Activated CD4-positive, alpha-beta T cell treated with anti-CD3 and anti-CD28 coated beads, Interleukin-2, Interleukin-4, amounts not matched to agents 100 ng/mL and 50 ng/mL, durations not matched to agents 16 hours and 8 hours (primary cell): ENCODE measurements around the gene PDE3A.
"Not testable (repeated sequence)": the region's sequence is repeated elsewhere in the genome, so short reads cannot be mapped to it uniquely, and the experiment has no call there.

Experiments
- DNase-seq: peaks from one replicate; pipeline ENCODE4 v3.0.0-alpha.2; 2020; ENCODE audit warnings: low spot score

Gene PDE3A

DNA sequence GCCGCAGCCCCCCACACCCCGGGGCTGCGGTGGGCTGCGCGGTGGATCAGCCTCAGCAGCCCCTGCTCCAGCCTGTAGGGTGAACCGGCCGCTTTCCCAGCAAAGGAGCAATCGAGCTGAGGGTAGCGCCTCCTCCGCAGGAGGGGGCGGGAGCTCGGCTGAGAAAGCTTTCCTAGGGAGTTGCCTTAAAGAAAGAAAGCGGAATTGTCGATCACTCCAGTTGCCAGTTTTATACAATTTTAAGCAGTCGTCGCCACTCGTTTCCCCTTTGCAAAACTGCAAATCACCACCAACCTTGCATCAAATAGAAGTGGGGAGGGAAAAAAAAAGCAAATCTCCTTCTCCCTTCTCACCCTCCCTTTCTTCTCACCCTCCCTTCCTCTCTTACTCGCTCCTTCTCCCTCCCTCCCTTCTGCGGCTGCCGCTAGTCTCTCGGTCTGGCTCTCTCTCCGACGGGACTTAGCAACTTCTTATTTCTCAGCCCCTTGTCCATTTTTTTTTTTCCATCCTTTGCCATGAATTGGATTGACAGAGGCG, at the start of gene PDE3A:
PDE3A (plus strand) TSS at position 424 of the 537 bp plus-strand sequence. CDS start 748 bp downstream, outside the sequence.
- no peak for DNase-seq

DNA sequence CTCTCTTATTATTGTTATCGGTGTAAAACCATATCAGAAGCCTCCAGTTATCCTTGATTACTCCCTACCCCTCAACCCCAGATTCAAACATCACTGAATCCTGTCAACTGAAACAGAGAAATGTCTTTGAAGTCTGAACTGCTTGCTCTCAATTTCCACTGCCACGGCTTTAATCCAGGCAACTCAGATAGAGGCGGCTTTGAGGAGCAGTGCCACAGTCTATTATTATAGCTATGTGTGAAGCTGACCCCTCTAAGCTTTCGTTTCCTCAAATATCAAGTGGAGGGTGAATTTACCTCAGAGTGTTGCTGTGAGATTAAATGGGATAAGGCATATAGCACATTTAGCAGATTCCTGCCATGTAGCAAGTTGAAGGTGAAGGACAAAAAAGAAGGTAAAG, 49.0 kb upstream of the PDE3A start:
- no peak for DNase-seq

DNA sequence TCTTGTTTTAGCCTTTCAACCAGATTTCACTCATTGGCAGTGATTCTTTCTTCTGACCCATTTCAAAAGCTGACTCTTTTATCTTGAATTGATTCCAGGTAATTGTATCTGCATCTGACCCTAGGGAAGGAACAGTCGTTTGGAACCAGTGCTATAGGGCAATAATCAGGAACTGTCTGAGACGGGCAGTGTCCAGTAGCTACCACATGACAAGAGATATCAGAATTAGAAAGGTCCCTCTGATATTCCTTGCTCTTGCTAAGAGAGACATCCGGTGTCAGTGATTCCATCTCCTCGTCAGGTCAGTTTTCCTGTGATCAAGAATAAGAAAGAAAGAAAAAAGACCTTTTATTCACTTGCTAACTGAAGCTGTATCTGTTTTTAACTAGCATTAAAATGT, 47.8 kb upstream of the PDE3A start:
- DNase-seq, result no peak

DNA sequence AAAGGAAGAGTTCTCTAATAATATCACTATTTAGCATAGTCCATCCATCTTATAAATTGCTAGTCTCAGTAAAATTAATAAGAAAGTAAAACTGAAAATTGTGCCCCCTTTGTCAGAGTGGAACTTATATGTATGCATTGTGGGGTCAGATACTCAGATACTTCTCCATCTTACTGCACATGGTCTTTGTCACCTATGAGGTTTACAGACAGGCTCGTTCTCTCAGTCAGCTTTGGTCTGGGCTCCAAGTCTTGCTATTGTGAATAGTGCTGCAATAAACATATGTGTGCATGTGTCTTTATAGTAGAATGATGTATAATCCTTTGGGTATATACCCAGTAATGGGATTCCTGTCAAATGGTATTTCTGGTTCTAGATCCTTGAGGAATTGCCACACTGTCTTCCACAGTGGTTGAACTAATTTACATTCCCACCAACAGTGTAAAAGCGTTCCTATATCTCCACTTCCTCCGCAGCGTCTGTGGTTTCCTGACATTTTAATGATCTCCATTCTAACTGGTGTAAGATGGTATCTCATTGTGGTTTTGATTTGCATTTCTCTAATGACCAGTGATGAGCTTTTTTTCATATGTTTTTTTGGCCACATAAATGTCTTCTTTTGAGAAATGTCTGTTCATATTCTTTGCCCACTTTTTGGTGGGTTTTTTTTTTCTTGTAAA, 37.4 kb upstream of the PDE3A start:
- not testable (repeated sequence) for DNase-seq

DNA sequence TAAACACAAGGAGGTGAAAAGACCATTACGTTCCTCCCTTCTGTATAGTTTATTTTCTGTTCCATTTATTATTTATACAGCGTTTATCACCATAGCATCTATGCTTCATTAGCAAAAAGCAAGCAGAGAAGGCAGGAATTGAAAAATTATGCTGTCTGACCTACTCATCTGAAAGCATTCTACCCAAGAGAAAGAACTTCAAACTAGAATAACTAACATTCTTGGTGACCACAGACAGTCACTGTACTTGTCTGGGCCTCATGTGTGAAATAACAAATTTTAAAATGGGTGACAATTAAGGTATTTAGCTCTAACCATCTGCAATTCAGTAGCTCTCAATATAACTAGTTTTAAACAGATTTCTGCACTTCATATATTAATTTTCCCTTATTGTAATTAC, 29.3 kb upstream of the PDE3A start:
- no peak for DNase-seq

DNA sequence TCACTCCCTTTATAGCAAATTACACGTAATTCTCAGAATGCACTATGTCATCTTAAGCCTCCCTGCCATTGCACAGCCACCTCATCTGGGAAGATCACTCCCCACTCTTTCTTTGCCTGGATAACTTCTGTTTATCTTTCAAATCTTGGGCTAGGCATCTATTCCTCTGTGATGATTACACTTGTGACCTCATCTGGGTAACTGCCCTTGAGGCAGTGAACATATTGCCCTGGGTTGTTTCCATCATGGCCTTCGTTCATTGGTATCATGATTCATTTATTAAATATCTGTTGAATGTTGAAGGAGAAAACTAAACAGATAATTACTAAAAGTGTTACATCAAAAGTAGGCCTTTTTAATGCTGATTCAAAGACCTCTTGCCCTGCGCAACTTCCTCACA, 26.2 kb upstream of the PDE3A start:
- no peak for DNase-seq

DNA sequence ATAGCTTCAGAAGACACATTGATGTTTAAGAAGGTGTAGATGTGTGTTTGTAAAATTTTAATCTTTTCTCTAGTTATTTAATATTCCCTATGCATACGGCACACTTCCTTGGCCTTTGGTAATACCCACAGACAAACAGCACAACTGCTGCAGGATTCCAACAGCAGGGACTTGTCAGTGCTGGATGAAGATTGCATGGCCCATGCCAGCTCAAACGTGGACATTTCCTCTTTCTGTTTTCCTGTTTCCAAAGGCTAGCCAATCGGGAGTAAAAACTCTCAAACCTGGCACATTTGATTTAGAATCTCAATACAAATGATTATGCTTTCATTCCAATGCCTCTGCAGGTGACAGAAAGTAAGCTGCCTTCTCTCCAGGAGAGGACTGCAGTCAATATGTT, 22.5 kb upstream of the PDE3A start:
- DNase-seq, result no peak

DNA sequence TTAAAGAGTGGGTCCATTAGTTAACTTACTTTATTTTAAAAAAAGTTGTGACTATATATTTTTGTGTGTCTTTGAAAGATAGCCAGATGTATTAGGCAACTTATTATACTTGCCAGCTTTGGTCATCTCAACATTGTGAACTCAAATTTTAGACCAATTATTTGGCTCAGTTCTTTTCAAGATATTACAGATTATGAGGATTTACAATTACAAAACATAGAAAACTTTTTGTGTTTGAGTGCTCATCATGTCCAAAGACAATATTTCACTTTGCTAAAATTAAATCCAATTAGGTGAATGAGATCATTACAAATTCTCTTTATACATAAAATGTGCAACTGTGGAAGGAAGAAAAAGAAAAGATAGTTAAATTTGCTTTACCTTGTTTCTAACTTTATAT, 18.3 kb upstream of the PDE3A start:
- no peak for DNase-seq

DNA sequence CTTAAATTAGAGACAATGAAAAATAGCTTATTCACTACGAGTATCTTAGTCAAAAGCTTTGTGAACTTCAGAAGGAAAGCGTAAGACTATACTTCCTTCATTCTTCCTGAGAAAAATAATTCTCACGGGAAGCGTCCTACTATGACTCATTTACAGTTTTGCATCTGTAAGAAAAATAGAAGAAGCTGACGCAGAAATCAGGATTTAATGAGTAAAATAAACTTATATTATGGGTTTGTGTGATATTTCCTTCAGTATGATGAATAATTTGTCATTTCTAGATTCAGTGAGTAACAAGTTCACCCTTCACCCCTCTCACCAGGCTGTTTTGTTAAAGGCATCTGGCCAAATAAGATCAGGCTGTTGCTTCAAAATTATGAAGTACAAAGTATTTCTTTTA, 17.8 kb upstream of the PDE3A start:
- DNase-seq, result no peak

DNA sequence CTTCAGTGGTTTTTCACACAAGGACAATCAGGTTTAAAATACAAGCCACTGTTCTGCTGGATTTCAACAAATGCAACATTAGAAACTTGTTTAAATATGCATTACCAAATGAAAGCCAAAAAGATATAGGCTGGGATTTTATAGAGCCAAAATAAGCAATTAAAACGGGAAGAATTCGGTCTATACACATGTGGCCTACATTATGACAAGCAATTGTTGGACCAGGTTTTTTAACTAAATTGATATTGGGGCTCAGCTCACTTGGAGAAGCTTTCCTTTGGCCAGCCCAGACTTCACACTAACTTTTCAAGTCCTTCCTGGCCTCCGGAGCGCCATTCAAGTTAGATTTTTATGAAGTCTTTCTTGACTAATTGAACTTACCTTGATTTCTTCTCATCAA, 16.9 kb upstream of the PDE3A start:
- DNase-seq, result no peak

DNA sequence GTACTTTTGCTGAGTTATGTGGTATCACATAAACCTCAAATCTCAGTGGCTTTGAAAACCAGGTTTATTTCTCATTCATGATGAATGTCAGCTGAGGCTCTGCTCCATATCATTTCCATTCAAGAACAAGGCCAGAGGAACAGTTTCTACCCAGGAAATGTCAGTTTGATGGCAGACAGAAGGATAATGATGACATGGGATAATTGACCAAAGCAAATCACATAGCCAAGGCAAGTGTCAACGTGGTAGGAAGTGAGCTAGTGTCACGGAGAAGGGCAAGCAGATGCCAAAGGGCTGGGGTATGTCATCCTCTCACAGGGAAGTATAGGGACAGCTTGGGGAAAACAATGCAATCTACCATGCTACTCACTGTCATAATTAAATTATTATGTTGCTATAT, 12.3 kb upstream of the PDE3A start:
- DNase-seq, result no peak

DNA sequence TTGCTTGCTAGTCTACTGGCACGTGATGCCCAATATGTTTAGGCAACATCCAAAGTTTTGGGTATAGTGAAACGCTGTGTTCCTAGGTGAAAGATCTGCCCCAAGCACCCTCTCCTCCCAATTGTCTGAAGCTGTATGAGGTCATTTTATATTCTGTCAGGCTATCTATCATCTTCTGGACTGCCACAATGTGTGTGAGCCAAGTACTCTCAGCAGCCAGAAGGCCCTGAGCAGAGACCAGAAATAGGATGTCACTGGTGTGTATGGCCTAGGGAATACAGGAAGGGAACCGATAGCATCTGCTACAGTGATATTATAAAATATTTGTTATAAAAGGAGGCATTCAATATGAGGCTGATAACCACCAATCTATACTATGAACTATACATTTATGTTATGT, 7.9 kb upstream of the PDE3A start:
- DNase-seq, result no peak

DNA sequence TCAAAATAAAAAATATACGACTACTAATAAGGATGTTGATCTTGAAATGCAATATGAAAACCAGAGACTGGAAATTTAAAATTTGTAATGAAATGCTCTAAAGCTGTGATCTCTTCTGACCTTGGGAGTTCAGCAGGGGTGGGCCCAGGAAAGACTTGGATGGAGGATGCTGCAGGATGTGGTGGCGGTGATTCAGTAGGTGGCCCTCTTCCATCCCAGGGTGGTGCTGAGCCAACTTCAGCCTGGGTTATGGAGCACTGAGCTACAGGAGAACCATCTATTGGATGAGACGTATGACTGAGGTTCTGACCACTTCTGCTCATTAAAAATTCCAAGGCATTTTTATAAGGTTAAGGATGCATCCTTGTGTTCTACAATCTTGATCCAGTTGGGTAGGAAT, 6.9 kb upstream of the PDE3A start:
- DNase-seq, result no peak

DNA sequence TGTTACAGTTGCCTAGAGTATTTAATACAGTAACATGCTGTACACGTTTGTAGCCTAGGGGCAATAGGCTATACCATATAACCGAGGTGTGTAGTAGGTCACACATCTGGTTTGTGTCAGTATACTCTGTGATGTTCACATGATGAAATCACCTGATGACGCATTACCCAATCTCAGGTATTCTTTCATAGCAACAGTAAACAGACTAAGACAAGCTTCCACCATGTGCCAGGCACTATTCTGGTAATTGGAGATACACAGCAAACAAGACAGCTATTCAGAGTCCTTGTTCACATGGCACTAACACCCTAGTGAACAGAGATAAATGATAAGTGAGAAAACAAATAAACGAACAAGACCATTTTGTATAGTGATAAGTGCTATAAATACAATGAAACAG, 3.8 kb upstream of the PDE3A start:
- no peak for DNase-seq

DNA sequence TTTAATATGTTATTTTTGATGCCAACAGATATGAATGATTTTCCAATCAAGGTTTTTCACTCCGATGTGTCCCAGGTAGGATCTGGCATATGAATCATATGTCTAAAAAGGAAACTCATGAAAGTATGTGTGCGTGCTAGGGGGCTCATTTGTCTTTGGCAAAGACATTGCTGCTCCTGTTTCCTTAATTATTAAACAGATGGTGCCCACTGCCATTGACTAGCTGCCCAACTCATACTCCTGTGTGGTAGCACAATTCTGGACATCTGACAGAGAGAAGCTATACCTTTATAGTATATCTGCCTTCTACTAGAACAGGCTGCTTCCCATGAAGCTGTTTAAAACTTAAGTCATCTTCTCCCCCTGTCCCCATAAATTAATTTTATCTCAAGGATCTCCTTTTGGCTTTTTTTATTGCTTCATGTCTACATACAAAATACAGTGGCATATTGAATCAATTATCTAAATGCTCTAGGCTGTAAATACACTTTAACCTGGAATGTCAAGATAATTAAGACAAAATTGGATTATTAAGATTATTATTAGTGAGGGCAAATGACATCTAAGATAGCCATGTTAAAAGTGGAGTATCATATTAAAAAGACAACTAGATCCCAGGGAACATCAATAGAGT, 1.4 kb upstream of the PDE3A start:
- DNase-seq, result no peak

DNA sequence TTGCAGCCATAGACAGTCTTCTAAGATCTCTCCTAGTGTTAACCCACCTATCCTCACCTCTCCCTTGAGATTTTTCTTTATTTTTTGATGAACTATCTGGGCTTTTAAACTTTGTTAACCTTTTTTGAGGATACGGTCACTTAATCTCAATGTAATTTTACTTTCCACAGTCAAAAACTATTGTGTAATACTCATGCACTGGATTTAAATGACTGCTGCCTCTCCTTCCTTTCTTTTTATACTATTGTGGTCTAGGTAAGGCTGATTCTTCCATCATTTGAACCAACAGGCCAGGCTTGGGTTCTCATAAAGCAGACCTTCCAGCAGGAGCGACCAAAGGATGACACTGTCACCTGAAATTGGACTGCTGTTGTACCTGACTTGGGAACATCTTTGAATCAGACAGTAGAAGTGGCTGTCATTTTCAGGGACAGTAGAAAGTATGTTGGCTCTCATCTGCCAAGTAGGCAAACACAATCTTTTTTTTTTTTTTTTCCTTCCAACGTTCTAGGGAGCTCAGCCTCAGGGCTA, 689 bp upstream of the PDE3A start:
- DNase-seq, result no peak

DNA sequence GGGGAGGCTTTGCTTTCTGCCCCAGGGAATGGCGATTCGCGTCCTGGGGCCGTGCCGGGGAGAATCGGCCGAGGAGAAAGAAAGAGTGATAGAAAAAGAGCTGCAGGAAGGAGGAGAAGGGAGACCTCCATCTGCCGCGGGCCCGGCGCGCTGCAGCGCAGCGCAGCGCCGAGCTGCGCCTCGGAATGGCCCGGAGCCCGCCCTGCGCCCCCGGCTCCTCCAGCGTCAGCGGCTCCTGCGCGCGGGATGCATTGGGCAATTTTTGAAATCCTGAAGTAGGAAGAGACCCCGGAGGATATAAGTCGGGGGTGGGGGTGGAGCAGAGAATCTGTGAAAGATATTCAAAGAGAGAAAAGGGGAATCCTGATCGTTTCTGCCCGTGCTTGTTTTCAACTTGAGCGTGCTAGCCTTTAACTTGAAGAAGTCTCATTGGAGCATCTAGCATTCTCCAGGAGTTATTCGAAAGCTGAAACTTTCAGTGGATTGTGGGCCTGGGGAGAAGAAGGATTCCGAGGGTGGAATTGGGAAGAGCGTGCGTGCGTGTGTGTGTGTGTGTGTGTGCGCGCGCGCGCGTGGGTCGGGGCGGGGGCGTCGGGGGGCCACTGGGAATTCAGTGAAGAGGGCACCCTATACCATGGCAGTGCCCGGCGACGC, 441 bp downstream of the PDE3A start:
- DNase-seq, result no peak

DNA sequence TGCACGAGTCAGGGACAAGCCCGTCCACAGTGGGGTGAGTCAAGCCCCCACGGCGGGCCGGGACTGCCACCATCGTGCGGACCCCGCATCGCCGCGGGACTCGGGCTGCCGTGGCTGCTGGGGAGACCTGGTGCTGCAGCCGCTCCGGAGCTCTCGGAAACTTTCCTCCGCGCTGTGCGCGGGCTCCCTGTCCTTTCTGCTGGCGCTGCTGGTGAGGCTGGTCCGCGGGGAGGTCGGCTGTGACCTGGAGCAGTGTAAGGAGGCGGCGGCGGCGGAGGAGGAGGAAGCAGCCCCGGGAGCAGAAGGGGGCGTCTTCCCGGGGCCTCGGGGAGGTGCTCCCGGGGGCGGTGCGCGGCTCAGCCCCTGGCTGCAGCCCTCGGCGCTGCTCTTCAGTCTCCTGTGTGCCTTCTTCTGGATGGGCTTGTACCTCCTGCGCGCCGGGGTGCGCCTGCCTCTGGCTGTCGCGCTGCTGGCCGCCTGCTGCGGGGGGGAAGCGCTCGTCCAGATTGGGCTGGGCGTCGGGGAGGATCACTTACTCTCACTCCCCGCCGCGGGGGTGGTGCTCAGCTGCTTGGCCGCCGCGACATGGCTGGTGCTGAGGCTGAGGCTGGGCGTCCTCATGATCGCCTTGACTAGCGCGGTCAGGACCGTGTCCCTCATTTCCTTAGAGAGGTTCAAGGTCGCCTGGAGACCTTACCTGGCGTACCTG, 1.1 kb downstream of the PDE3A start:
- DNase-seq, result no peak

DNA sequence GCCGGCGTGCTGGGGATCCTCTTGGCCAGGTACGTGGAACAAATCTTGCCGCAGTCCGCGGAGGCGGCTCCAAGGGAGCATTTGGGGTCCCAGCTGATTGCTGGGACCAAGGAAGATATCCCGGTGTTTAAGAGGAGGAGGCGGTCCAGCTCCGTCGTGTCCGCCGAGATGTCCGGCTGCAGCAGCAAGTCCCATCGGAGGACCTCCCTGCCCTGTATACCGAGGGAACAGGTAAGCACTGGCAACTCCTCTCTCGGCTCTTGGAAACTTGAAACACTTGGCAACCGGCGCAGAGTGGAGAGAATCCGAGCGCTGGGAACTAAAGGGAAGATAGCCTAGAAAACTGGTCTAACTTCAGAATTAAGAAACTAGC, 1.7 kb downstream of the PDE3A start:
- no peak for DNase-seq

DNA sequence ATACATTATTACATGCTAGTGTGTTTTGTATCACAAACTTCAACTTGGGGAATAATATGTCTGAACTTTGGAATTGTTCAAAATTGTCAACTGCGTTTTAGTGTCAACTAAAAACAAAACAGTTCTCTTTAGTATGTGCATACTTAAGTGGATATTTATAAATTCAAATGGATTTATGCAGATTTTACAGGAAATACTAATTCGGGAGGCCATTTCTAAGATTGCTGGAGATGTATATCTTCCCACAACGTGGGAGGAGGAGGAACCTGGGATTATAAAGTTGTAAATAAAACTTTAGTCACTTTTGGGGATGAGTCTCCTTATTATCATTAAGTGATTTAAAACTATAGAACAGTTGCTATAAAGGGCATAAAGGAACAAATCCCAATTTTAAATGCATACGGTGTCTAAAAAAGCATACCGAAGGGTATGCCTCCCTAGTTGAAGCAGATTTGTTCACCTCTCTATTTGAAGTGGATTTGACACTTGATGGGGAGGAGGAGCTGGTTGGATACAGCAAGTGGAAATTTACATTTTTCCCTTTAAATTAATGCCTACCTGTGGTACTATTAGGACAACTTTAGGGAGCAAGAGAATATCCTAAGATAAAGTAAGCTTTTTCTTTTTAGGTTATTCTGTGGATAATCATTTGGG, 2.7 kb downstream of the PDE3A start:
- DNase-seq, result no peak

DNA sequence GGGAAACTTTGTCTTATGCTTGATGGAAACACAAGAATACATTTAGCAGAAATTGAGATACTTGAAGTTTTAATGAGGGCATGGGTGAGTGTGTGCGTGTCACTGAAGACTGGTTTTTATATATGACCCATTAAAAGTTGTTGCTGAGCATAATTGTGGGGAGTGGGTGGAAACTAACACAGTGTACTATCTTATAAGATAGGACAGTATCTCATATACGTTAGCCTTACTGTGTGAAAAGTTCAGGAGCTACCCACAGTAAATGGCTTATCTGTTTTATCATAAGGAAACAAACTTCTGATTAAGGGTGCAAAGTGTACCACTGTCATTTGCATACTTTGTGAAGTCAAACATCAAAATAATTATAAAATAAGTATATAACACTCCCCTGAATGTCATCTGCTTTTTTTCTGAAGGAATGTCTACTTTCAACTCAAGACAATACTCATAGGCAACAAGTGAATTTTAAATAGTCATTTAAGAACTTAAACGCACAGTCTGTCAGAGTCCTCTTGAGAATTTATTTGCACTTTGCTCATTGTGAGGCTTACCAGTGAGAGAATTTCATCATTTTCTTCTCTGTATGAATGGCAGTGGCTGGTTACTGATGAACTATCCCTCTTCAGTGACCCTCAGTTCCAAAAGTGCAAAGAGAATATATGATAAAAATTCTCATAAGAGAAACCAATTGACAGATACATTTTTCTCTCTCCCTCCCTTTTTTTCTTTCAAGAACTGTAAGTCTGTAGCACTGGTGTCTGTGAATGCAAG, 4.2 kb downstream of the PDE3A start:
- DNase-seq, result no peak
